ENCODE measurements around the gene TLL2.

TLL2 gene

DNA sequence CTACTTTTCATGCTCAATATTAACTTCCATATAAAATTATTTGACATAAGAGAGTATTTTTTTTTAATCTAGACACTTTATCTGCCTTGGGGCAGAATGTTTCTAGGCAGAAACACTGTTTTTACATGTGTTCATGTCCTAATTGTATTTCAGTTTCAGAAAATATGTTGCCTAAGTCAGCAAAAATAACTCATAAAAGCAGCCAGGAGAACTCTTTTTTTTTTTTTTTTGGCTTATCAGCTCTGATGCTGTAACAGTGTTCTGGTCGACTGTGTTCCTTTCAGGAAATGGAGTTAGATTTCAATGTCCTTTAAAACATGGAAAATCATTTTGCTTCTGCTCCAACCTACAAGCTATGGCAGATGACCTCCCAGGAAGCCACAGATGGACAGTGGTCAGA is 91.7 kb downstream of the TLL2 start:
- DNase-seq (ENCODE audit: low spot score) = no peak

GRCh38 chr10:96420228-96421009 is 93.3 kb downstream of the TLL2 start:
- no peak for DNase-seq (ENCODE audit: low spot score)

GRCh38 chr10:96419351-96419750 is 94.4 kb downstream of the TLL2 start:
- no peak for DNase-seq (ENCODE audit: low spot score)

DNA sequence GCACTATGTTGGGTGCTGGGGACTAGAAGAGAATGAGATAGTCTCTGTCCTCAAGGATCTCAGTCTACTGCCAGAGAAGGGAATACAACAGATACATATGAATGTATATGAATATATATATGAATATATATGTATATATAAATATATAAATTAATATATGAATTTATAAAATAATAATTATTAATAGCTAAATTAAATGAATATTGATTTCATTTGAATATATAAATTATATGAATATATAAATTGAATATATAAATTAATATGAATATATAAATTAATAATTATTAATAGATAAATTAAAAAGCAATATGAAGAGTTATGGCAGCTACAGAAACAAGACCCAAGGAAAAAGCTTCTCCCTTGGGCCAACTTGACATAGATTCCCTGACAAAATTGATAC is 95.1 kb downstream of the TLL2 start:
- DNase-seq (ENCODE audit: low spot score) = no peak

GRCh38 chr10:96417441-96417840 is 96.3 kb downstream of the TLL2 start:
- no peak for DNase-seq (ENCODE audit: low spot score)

GRCh38 chr10:96416643-96417042 is 97.1 kb downstream of the TLL2 start:
- no peak for DNase-seq (ENCODE audit: low spot score)

- no peak for DNase-seq (ENCODE audit: low spot score)
Observed at GRCh38 chr10:96415891-96416554, 97.7 kb downstream of the TLL2 start.

- no peak for DNase-seq (ENCODE audit: low spot score)
Observed at GRCh38 chr10:96415150-96415890, 98.4 kb downstream of the TLL2 start.

DNA sequence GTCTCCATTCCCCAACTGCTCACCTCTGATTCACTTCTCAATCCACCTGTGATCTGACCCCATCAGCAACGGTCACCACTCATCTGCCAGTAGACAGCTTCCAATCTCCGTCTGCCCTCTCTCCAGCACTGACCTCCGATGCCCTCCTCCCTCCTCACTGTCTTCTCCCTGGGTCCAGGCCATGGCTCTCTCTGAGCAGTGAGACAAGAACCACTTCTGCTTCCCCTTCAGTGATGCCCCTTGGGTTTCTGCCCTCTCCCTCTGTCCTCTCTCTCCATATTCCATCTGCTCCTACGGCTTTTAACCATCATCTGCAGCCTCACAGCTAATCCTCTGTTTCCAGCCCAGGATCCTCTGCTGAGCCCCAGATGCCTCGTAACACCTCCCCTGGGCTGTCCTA is 99.4 kb downstream of the TLL2 start:
- DNase-seq (ENCODE audit: low spot score) = no peak

DNA sequence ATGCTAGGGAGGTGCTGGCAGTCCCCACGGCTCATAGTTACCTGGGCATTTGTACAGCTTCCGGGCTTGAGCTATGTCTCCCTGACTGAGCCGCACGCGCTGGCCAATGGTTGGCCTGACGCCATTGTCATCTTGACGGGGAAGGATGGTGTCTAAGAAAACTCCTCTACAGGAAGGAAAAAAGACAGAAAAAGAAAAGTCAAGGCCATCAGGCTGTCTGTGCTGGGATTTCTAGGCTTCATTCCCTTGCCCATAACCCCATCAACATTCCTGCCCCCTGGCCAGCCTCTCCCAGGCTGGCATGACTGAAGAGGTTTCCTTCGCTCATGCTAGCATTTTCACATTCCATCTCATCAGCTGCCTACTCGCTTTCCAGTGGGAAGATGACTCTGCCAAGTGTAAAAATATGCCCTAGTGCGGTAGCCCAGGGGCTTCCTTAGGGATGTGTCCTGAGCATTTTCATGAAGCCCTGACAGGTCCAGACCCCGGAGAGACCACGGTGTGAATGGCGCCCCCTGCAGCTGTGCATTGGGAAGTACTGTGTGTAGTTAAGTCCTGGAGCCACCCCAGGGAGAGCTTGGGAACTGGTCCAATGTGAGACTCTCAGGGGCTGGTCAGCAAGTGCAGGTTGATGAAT is 100.5 kb downstream of the TLL2 start:
- no peak for DNase-seq (ENCODE audit: low spot score)

DNA sequence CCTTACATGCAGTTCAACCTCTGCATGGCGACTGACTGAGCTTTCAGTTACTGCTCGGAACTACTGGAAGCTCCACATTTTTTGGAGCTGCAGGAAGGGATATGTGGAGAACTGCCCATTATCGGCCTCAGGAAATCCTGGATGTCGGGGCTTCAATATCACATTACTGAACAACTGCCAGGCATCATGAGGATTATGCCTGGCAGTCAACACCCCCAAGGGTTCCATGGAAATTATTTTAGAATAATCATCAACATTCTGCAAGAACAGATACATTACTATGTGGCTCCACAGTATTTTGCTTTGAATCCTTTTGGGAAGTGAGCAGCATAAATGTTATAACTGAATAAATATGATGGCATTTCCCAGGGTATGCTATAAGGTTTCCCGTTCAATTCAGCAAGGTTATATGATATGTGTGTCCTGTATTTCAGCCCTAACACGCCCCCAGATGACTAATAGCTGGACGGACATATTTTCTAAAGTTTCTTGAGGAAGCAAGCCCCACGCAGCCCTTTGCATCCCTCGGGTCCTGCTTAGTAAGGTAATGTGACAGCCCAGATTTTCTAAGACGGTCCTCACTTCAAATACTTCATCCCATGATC is 101.9 kb downstream of the TLL2 start:
- no peak for DNase-seq (ENCODE audit: low spot score)

GRCh38 chr10:96410296-96410695 is 103.4 kb downstream of the TLL2 start:
- no peak for DNase-seq (ENCODE audit: low spot score)

DNA sequence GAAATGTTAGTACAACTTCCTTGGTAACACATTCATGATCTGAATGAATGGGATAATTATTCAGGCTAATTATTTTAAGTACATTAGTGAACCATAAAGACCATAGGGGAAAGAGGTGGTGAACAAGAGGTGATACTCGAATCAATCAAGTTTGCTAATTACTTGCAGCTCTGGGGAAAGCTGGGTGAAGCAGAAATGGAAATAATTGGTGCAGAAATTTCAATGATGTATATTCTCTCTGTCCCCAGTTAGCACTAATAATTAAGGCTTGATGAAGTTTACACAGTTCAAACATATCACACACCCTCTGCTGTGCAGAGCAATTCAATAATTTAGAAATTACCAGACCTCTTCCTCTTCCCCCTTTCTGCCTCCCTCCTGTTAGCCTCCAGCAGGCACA is 105.5 kb downstream of the TLL2 start:
- DNase-seq (ENCODE audit: low spot score) = no peak

DNA sequence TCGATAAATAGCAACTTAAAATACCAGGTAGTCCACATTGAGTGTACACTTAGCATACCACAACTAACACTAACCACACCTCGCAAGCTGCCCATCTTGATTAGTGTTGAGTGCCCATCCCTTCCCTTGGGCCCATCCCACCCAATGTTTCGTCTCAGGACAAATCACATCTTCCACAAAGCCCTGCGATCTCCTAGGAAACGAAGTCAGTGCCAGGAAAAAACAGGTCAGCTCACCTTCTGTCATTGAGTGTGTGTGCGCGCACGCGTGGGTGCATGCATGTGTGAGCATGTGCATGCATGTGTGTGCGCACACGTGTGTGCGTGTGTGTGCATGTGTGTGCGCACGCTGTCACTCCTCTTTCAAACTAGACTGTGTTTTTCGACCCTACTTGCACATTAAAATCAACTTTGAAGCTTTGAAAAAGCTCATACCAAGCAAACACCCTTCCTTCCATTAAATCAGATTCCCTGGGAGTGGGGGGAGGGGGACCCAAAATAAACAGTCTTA is 106.1 kb downstream of the TLL2 start:
- no peak for DNase-seq (ENCODE audit: low spot score)

DNA sequence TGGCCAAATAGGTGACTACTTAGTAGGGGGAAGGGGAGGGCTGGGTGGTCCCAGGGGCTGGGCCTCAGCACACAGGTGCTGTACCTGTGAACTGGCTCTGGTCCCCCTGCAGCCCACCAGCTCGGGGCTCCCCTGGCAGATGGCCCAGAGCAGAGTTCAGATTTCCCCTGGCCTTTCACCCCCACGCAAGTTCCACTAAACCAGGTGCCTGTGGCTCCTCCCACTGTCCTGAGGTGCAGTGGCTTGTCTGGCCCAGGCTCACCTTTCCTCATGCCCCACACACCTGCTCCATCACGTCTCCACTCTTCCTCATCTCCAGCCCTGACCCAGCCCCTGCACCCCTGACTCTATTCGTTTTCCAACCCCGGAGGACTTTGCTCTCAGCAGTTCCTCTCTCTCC is 107.6 kb downstream of the TLL2 start:
- DNase-seq (ENCODE audit: low spot score) = no peak

DNA sequence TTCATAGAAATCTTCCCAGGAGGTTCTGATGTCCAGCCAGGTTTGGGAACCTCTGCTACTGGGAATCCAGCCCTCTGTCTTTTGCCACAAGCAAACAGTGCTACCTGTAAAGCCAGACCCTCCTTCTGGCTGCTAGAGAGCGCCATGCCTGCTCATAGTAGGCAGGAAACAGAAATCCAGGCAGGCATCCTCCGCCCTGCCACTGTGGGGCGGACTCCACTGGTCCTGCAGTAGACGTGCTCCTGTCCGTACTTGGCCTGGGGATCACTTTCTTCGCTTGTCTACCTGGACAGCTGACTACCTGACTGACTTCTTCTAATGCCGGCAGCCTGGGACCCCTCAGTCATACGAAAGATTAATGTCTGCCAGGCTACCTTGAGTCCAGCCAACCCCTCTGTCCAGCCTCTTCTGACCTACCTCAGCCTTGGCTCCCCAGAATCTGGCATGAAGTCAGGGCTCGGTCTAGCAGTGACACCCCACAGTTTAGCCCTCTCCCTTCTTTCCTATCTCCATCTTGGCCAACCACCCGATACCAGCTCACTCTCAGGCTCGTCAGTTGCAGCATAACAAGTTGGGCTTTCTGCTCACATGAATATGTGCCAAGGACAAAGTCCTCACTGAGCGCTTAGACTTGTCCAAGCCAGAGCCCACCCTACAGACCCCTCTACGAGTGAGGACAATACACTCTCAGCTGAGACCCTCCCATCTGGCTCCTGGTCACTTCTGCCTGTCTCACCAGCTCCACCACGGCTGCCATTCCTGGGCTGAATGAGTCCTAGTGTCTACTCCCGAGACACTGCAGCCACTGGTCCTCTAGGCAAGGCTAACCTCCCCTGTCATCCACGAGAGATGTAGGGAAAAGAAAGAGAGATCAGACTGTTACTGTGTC is 111.1 kb downstream of the TLL2 start:
- no peak for DNase-seq (ENCODE audit: low spot score)

GRCh38 chr10:96401036-96401435 is 112.7 kb downstream of the TLL2 start:
- no peak for DNase-seq (ENCODE audit: low spot score)

DNA sequence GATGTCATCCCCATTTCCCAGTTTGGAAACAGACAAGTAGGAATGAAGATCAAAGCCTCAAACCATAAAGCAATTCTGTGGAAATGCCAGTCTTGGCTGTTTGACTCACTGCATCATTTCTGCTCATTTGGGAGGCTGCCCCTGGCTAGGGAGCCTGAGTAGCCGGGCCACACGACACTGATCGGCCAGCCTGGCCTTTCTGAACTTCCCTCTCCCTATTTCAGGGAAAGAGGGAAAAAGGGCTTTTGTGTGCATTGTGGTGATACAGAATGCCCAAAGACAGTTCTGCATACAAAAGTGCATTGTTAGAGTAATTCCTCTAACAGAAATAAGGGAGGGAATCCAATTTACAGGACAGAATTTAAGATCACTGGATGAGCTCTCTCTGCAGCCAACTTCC is 113.3 kb downstream of the TLL2 start:
- no peak for DNase-seq (ENCODE audit: low spot score)

DNA sequence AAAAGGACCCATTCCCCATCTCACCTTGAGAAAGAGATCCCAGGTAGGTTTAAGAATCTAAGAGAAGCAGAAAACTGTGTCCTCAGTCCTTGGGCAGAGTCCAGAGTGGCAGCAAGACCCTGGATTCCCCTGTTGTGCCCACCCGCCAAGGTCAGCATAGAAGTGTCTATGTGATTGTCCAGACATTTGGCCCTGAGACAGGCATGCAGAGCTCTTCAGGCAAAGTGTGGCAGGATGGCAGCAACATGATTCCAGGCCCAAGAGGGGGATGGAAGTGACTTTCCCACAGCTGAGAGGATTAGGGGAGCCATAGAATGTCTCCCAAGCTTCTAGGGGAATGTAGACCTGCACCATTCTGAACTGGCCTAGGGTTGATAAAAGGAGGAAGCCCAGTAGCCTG is 115.8 kb downstream of the TLL2 start:
- no peak for DNase-seq (ENCODE audit: low spot score)

DNA sequence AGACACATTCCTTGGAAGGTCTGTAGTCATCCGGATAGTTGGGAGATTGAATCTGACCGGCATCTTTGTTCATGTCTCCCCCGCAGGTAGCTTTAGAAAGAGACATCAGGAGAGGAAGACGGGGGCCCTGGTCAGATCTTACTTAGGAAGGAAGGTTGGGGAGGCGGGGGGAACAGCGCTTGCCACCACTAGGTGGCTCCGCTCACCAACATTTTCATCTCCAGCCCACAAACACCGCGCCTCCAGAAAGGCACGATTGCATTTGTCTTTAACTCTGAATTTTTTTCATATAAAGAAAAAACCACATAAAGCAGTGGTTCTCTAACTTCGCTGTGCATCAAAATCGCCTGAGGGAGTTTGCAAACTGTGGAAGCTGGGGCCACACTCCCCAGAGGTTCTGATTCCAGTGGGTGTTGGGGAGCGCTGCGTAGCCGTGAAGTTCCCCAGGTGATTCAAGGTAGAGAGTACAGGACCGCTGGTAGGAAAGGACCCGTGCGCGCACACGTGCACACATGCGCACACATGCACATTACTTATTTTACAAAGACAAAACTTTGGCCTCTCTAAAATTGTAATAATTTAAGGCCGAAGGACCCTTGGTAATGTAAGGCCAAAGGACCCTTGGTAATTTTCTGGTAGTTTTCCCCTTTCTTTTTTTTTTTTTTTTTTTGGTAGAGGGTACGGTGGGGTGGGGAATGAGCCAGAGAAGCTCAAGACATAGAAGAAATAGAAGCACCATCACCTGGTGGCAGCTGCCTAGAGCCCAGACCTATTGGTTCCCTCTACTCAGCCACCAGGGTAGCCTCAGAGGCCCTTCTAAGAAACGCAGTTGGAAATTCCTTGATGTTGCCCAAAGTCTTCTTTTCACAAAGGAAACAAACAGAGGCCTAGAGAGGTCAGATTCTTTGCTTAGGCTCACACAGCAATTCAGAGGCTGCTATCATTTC is 117.5 kb downstream of the TLL2 start:
- peak; percentile 61 for DNase-seq (ENCODE audit: low spot score)
